HG03457 (cell line): ENCODE results near the gene PTK6.
"Not testable (repeated sequence)": the region's sequence is repeated elsewhere in the genome, so short reads cannot be mapped to it uniquely, and the experiment has no call there.

ENCODE experiments used
- ATAC-seq: cut with Tn5 transposase; IDR thresholded peaks from one replicate; pipeline ENCODE4 v1.9.1; 2021; ENCODE audit warnings: moderate number of reproducible peaks; ENCODE audit not compliant: unreplicated experiment

The PTK6 gene

DNA sequence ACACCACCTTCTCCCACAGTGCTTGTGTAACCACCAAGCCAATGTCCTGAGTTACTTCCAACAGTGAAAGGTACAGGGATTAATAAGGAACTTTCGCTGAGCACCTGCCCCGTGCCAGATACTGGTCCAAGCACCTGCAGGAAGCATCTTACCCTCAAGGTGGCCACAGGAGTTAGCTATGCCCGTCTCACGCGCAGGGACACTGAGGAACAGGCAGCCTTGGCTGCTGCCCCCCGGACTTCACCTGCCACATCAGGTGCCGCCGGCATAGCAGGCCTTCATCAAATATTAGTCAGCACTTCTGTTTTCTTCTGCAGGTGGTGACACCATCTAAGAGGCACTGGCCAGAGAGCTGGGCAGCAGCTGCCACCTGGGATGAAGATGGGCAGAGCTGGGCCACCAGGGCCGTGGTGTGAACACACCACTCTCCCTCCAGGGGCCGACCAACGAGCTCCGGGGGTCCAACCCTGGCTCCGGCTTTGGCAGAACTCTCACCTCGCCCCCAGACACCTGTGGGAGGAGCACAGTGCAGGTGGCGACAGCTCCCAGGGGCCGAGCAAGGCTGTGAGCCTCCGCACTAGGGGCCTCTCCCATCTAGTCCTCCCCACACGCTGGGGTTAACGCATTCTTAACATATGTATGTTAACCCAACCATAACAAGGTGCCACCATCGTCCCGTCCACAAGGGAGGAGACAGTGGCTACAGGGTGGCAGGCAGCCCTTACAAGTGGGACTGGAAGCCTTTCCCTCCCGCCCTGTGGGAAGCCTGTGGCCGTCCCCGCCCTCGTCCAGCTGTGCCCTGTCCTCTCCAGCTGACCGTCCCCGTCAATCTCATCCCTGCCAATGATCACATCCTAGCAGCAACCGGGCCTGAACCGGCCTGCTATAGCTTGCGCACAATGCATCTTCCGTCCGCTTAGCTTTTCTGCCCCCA lies 19.5 kb downstream of the PTK6 start:
- ATAC-seq = no peak

DNA sequence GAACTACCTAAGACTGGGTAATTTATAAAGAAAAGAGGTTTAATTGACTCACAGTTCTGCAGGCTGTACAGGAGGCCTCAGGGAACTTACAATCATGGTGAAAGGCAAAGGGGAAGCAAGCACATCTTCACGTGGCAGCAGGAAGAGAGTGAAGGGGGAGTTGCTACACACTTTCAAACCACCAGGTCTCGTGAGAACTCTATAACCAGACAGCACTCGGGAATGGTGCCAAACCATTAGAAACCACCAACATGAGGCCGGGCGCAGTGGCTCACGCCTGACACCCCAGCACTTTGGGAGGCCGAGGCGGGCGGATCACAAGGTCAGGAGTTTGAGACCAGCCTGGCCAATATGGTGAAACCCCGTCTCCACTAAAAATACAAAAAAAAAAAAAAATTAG lies 22.7 kb downstream of the PTK6 start:
- ATAC-seq = not testable (repeated sequence)

DNA sequence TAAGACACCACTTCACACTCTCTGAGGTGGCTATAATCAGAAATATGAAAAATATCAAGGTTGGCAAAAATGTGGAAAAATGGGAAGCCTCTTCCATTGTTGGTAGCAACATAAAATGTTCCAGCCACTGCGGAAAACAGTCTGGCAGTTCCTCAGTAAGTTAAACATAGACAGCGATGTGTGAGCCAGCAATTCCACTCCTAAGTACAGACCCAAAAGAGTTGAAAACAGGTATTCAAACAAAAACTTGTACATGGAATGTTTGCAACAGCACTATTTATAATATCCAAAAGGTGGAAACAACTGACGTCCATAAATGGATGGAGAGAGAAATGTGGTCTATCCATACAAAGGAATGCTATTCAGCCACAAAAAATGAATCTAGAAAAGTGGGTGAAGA lies 24.0 kb downstream of the PTK6 start:
- ATAC-seq = no peak

DNA sequence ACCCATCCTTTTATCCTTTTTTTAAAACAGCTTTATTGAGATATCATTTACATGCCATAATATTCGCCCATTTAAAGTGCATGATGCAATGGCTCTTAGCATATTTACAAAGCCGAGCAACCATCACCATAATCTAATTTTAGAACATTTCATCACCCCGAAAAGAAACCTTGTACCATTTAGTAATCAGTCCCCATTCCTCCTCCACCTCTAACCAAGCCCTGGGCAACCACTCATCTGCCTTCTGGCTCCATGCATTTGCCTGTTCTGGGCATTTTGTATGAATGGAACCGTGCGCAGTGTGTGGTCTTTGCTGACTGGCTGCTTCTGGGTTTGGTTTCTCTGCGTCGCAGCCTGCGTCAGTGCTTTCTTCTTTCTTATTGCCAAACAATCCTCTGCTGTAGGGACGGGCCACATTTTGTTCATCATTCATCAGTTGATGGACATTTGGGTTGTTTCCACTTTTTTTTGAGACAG lies 28.1 kb downstream of the PTK6 start:
- ATAC-seq = no peak

DNA sequence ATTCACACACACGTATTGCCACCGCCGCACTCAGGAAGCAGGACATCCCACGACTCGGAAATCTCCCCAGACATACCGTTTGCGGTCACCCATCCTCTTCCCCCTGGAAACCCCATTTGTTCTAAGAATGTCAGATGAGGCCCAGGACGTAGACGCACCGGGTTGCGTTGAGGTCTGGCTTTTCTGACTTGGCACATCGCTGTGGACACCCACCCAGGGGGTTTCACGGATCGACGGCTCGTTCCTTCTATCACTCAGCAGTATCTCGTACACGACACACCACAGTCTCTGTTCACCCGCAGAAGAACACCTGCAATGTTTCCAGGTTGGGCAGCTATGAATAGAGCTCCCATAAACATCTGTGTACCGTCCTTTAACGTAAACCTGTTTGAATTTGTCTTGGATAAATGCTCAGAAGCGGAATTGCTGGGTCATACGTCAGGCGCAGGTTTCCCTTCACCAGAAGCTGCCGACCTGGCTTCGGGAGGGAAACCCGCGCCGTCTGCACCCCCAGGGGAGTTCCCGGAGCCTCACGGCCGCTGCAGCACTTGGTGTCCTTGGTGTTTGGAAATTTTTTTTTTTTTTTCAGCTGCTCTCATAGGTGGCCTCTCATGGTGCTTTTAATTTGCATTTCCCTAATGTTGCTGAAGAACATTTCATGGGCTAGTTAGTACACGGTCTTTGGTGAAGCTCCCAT lies 29.0 kb downstream of the PTK6 start:
- no peak for ATAC-seq

DNA sequence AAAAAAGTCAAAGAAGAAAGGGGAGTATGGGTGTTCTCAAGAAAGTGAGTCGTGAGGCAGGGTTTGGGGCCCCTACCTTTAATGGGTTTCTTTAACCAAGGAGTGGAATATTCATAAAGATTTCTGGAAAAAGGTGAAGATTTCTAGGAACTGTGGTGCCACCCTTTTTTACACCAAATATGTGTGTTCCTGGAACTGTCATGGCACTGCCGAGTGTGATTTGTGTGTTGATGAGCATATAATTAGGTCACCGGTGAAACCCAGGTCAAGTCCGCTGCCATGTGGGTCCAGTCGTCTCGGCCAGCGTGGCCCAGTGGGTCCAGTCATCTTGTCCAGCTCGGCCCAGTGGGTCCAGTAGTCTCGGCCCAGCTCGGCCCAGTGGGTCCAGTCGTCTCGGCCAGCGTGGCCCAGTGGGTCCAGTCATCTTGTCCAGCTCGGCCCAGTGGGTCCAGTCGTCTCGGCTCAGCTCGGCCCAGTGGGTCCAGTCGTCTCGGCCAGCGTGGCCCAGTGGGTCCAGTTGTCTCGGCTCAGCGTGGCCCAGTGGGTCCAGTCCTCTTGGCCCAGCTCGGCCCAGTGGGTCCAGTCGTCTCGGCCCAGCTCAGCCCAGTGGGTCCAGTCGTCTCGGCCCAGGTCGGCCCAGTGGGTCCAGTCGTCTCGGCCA lies 30.0 kb downstream of the PTK6 start:
- ATAC-seq = no peak

DNA sequence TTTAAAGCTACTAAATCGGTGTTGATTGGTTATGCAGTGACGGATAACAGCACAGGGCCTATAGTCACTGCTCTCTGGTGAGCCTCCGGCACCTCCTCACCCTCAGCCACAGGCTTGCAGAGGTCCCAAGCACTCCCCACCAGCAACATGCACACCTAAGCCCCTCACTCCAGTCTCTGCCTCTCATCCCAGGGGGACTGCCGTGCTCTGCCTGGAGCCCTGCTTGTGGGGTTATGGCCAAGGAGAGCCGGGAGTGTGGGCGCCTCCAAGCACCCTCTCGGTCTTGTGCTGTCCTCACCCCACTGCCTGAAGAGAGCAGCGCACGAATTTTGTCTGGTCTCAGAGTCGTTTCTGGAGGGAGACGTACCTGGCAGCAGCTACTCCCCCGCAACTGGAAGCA lies 31.5 kb downstream of the PTK6 start:
- no peak for ATAC-seq

DNA sequence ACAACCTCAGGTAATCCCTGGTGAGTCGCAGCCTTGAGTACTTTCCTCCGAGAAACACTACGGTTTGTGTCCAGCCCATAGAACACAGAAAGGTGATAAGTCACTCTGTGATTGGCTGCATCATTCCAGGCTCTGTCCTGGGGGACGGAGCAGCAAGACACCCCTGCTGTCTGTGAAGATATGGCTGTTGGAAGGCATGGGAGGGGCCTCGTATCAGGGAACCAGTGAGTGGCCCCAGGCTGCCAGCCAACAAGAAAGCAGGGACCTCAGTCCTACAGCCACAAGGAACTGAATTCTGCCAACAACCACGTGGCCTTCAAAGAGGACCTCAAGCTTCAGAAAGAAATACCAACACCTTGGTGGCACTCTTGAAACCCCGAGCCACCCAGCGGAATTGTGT lies 31.9 kb downstream of the PTK6 start:
- ATAC-seq = no peak

DNA sequence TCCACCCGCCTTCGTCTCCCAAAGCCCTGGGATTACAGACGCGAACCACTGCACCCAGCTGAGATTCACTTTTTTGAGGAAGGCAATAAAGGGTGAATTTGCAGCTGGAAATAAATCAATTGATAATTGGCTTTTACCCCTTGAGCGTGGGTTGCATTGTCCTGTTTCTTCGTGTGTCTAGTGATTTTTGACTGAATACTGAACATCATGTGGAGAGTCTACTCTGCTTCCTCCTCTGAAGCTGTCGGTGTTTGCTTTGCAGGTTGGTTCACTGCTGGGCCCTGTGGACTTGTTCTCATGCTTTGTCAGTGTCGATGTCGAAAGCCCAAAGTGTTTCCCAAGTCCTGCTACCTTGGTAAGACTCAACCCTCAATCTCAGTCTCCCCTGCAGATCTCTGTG lies 32.5 kb downstream of the PTK6 start:
- ATAC-seq = no peak

DNA sequence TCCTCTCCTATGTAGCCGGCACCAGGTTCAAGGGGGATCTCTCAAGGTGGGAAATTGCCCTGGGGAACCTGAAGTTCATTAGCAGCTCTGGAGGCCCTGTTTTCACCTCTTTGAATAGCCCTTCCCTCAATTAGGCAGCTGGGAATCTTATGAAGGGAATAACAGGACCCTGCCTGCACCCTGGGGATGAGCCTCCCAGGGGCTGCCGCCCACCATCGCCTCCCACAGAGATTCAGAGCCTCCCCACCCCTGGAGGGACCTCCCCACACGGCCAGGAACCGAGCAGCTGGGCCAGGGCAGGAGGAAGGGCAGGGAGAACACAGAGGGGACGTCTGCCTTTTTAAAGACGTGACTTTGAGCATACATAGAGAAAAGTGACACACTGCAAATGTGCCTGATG lies 33.7 kb downstream of the PTK6 start:
- ATAC-seq = no peak

DNA sequence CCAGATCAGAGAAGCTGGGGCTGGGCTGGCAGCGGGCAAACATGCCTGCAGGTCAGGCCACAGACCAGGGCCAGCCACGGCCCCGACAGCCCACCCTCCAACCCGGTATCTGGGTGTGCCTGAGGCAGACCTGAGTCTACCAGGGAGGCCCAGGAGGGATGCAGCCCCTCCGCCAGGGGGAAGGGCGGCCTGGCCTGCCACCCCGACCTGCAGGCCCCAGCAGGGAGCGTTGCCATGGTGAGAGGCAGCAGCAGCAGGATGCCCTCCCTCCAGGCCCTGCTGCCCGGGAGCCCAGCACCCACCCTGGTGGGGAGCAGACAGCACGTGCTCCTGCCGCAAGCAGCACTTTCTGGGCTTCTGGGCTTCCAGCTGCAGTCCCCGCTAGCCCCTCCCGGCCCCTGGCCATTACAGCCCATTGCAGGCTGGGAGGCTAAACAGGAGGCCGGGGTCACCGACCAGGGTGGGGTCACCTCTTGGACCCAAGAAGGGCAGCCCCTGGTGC lies 34.5 kb downstream of the PTK6 start:
- ATAC-seq = no peak

DNA sequence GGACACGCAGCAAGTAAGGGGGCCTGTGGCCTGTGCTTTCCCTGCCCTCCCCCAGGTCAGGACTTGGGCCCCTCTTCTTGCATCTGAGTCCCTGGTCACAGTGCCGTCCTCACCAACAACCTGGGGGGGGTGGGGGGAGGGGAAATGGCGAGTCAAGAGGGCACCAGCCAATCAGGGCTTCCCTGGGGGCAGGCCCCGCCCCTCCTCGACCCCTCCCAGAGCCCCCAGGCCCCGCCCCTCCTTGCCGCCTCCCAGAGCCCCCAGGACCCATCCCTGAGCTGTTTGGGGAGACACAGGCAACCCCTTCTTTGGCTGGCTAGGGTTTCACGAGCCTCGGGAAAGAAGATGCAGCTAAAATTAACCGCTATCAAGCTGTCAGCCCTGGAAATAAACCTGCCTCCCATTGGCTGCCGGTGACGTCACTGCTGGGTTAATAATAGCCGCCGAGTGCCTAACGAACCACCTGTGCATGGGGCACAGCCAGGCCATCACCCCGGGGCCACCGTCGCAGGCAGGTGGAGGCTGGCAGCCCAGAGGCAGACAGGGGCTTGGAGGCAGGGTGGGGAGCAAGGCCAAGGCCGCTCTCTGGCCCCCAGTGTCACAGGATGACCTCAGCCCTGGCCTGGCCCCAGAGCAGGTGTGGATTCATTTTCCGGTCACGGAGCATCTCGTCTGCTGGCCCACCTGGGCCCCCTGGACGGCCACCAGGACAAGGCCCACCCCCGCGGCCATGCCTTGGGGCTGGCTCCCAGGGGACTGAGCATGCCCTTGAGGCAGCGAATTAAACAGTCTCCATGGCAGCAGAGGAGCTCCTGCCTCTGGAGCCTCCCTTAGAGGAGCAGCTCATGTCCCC lies 35.1 kb downstream of the PTK6 start:
- no peak for ATAC-seq

DNA sequence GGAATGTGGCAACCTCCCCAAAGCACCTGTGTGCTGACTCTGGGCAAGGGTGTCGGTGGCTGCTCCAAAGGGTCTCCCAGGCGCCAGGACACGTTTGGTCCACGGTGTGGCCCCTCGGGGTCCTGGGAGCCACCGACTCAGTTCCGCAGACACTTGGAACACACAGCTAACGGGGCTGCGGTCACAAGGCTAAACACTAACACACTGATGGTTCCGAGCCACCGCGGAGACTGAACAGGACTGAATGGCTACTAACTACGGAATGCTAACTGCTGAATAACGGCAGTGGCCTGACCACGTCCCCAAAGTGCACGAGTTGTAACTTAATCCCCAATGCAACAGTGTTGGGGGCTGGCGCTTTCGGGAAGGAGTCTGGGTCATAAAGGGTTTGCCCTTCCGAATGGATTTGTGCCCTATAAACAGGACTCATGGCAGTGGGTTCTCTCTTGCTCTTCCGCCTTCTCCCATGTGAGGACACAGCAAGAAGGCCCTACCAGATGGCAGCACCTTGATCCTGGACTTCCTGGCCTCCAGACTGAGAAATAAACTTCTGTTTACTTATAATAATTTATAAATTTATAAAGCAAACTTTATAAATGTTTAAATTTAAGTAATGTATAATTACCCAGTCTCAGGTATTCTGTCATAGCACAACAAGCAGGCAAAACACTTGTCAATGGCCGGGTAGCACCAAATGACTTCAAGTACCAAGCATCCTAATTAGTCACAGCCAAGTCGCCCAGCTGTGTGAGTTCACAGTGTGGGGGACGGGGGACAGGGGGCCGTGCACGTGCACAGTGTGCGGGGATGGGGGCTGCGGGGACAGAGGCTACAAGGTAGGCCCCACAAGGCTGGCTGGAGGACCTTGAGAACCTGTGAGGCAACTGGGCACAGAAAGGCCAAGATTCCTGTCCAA lies 36.0 kb downstream of the PTK6 start:
- no peak for ATAC-seq

DNA sequence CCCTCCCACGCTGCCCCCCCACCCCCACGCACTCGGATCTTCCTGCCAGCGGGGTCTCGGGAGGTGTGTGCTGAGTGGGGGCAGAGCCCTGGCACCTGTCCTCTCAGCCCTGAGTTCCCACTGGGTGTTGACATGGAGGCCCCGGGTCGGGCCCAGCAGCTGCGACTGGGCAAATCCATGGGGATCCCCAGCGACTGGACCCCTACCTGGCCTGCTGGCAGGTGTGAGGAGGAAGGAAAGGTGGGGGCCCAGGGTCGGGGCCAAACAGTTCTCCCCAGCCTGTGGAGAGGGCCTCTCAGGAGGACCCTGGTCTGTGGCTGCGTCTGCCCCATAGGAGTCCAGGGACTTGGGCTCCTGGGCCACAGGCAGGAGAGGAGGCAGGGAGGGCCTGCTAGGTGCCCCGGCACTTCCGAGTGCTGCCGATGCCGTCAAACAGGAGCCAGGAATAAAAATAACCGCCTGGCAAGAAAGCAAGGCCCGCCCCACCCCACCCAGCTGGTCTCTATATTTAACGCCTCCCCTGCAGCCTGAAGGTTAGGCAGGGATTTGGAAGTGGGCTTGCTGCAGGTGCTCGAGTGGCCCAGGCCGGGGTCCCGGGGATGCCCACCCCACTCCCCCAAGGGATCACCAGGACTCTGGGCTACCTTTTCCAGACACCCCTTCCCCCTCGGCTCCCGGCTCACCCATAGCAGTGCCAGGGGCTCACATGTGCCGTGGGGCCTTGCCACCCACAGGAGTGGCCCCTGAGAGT lies 36.9 kb downstream of the PTK6 start:
- no peak for ATAC-seq

DNA sequence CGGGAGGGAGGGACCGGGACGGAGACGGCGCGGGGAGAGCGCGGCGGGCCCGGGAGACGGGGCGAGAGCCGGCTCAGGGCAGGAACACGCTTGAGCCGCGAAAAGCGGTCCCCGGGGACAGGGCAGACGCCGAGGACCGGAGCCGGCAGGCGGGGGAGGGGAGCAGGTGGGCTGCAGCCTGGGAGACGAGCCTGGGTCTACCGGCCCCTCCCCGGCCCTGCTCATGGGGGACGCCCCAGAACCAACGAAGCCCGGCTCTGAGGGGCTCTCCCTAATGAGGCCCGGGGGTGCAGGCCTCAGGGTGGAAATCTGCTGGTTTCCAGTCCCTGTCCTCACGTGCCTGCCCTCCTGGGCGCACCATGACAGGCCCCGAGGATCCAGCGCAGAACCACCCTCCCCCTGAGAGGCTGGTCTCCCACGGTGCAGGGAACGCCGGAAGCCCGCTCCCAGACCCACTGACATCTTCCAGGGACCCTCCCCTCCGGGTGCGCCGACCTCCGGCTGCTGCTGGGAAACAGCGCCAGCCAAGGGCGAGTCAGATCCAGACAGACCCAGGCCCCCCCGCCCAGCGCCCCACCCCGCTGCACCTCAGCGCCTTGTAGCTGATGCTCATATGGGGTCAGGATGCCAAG lies 37.7 kb downstream of the PTK6 start:
- no peak for ATAC-seq

DNA sequence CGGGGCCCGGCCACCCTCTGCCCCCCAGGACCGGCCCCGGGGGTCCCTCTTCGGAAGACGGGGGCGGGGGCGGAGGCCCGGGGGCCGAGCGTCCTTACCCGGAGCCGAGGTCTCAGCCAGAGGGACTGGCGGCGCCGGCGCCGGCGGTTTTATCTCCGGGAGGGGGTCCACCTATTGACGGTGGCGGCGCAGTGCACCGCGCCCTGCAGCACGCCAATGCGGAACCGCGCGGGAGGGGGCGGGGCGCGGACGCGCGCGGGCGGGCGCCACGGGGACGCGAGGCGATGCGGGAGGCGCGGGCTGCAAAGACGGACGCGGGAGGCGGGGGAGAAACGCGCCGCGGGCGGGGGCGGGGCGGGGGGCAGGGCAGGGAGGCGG lies 38.2 kb downstream of the PTK6 start, which contains the start of gene EEF1A2:
EEF1A2 (minus strand) TSS at position 124 of the 378 bp plus-strand sequence. CDS start 1,320 bp downstream, outside the sequence.
- ATAC-seq = no peak

DNA sequence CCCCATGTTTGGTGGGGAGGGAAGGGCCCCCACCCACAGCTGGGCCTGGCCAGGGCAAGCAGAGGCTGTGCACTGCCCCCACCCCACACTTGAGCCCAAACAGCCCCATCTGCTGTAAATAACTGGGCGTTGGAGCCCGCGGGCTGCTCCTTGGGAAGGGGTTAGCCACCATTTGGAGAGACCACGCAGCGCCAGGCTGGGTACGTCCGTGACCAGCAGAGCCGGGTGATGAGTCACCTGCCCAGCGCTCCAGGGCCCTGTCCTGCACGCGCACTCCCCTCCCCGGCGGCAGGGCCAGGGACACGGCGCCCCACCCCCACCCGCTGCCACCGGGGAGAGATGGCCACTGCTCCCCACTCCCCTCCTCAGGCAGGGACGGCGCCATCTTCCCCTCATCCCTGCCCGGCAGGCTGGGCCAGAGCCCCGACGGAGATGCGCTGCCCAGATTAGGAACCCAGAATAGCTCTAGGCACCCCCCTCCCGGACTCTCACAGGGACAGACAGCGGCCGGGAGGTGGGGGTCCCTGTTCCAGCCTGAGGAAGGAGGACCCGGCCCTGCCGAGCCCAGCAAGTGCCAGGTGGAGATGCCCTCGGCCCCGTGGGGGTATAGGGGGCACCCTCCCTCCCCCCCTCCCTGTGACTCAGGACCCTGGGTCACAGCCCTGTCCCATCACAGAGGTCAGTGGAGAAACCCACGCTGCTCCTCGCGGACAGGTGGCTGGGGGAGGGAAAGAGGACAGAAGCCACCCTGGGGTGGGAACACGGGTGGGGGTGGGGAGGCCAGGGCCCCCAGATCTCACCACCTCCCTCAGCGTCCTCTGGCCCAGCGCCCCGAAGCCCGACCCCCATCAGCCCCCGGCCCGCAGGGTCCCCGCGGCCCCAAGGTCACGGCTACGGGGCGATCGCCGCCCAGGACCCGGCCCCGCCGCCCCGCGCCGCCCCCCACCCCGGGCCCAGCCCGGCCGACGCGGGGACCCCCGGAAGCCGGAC lies 38.9 kb downstream of the PTK6 start:
- no peak for ATAC-seq
